ENCODE results near the gene IL5. TPM values are rescaled to one million over a fixed set of nuclear protein-coding genes. Genes with fewer than 3 reads are reported as not detected.

Gene IL5
- total RNA-seq (2022; extraction: Qiagen RNA extraction): not detected in 5 replicates

GRCh38 chr5:132543472-132544201 lies at the start of gene IL5:
Gene IL5 (minus strand): TSS chr5:132543522. CDS start chr5:132543478, 44 bp downstream.

GRCh38 chr5:132556763-132557477 lies 13.6 kb upstream of the IL5 start, which contains the start of gene RAD50:
Gene RAD50 (plus strand): TSS chr5:132556977. CDS start chr5:132557325, 348 bp downstream.

Other genes starting within 250 kb of the IL5 start
- 4.9 to 6.4 TPM (median 6.0 TPM) in 5 replicates for gene SLC22A4, start 249.1 kb downstream of the IL5 start, total RNA-seq (2022; extraction: Qiagen RNA extraction)
- 53.6 to 66.8 TPM (median 60.8 TPM) in 5 replicates for gene SLC22A5, start 173.8 kb downstream of the IL5 start, total RNA-seq (2022; extraction: Qiagen RNA extraction)
- 28.1 to 35.9 TPM (median 33.9 TPM) in 5 replicates for gene IRF1, start 52.7 kb downstream of the IL5 start, total RNA-seq (2022; extraction: Qiagen RNA extraction)
- 24.5 to 37.7 TPM (median 28.1 TPM) in 5 replicates for gene RAD50, start 13.5 kb upstream of the IL5 start, total RNA-seq (2022; extraction: Qiagen RNA extraction)
- 0.08 TPM in 1 of 5 replicates, not detected in the others for gene IL13, start 114.7 kb upstream of the IL5 start, total RNA-seq (2022; extraction: Qiagen RNA extraction)
- gene IL4, start 130.5 kb upstream of the IL5 start, total RNA-seq (2022; extraction: Qiagen RNA extraction): not detected in 5 replicates
- 7.0 to 11.0 TPM (median 8.4 TPM) in 5 replicates for gene KIF3A, start 194.0 kb upstream of the IL5 start, total RNA-seq (2022; extraction: Qiagen RNA extraction)
- 0.07 to 0.22 TPM (median 0.07 TPM) in 5 replicates for gene CCNI2, start 203.9 kb upstream of the IL5 start, total RNA-seq (2022; extraction: Qiagen RNA extraction)
- gene SEPTIN8, start 233.7 kb upstream of the IL5 start, total RNA-seq (2022; extraction: Qiagen RNA extraction): 16.6 to 22.2 TPM (median 20.6 TPM) in 5 replicates